Central memory CD4-positive, alpha-beta T cell (primary cell): ENCODE data around the gene ZCCHC24.

Experiments
- DNase-seq: peaks from one replicate; pipeline ENCODE4 v3.0.0; 2022

ZCCHC24 gene

DNA sequence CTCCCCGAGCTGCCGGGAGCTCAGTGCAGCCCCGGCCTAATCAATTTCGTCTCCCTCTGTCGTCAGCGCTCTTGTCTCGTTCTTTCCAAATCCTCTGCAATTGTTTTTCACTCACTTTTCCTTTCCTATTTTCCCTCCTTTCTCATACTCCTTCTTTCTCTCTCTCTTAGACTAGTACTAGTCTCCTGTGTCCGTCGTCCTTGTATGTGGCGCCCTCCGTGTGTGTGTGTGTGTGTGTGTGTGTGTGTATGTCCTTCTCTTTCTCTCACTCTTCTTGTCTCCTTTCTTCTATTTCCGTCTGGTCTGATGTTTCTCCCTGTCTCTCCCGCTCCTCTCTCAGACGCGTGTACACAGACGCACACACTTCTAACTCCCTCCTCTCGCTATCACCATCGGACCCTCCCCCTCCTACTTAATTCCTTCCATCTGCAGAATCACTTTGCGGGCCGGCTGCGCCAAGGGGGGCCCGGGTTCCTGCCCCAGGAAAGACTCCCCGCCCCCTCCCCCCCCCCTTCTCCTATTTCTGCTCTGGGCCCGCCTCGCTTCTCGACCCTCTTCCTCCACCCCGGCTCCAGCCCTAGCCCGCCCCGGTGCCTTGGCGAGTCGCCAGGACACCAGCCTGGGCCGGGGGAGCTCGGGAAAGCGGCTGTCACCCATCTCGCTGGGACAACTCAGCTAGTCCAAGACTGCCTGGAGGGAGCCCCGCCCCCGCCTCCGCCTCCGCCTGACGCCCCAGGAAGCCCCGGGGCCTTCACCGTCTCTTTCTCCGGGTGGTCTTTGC, 743 bp upstream of the ZCCHC24 start:
- no peak for DNase-seq

GRCh38 chr10:79444199-79445119, 965 bp downstream of the ZCCHC24 start:
- DNase-seq, result peak; percentile 42

DNA sequence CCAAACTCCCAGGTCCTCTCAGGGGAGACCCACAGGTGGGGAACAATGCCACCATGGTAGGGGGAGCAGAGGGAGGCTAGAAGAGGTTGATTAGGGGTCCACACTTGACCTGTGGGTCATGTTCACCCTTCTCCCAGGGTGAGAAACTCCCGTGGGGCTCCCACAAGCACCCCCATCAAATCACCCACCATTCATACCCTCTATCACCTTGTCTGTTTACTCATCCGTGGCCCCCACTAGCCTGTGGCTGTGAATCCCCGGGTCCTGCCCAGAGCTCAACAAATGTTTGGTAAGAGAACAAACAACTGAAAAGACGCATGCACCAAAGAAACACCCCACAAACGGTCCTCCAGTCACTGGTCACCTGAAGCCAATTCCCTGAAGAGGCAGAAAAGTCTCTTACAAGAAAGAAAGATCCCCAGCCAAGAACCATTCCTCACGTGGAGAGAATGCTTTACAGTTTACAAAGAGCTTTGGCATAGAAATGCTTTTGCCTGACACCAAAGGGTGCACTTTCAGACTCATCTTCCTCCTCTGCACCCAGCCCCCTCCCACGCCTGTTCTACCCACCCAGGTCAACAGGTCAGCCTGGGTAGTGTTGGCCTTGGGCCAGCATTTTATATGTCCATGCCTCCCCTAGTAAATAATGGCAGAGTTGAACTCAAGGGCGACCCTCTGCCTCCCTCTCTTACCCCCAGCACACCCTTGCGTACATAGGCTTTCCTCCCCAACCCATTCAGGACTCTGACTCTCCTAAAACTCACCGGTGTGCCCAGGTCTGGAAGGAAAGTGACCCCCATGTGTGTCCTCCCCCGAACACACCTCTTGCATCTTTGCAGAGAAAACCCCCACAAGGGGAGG, 1.9 kb downstream of the ZCCHC24 start:
- no peak for DNase-seq

DNA sequence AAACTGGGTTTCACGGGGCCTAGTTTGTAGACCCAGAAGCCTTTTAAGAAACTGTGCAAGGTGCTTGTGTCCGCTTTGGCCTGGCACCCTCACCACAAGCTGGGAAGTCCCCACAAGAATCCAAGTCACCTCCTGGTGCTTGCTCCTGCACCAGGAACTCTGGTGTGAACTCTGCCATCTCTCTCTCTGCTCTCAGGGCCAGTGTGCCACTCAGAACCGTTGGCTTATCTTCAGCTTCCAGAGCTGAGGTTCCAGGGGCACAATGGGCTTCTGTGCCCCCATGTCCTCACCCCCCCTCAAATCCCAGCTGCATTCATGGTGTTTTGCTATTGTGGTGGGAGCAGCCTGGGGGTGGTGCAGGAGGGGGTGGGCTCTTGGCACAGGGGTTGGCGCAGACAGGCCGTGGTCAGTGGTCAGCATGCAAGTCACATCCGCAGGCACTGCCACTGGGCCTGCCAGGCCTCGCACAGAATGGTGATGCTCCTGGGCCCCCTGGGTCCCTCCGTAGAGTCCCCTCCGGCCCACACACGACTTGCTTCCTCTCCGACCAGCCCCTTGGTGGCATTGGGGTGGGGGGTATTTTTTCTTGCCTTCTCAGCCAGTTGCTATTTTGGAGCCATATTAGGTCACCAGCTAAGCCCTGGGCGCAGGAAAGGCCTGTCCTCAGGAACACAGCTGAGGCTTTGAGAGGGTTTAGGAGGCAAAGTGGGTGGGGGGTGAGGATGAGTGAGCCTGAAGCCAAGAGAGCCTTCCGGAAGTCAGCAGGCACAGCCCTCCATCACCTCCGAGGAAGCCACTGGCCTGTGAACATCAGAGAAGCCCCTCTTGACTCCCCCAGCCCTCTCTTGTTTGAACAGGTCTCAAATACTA, 3.0 kb downstream of the ZCCHC24 start:
- no peak for DNase-seq

DNA sequence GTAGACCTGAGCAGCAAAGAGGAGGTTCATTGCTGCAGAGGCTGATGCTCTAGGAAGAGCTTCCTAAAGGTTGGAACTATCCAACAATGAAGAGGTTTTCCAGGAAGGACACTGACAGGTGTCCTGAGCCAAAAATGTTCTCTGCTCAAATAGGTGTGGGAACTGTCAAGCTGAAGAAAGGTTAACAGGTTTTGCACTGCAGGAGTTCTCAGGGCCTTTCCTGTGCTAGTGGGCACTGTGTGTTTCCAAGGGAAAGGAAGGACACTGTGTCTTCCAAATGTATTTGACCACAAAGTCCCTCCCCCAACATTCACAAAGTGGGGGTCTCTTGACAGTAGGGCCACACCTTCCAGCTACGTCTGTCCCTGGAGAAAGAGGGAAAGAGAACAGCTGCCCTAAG, 4.0 kb downstream of the ZCCHC24 start:
- no peak for DNase-seq

- DNase-seq, result no peak
Observed at GRCh38 chr10:79440281-79440680, 5.1 kb downstream of the ZCCHC24 start.

GRCh38 chr10:79438699-79439085, 6.7 kb downstream of the ZCCHC24 start:
- no peak for DNase-seq

- DNase-seq, result no peak
Observed at GRCh38 chr10:79438021-79438698, 7.3 kb downstream of the ZCCHC24 start.

GRCh38 chr10:79437111-79437814, 8.2 kb downstream of the ZCCHC24 start:
- no peak for DNase-seq

DNA sequence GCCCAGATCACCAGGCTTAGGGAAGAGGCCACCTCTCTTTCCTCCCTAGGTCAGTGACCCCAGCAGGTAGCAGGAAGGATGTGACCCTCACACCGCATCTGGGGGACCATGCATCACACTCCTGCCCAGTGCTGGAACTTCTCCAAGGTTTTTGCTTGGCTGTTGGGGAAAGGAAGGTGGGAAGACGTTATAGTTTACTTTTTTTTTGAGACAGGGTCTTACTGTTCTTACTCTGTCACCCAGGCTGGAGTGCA, 8.6 kb downstream of the ZCCHC24 start:
- no peak for DNase-seq

DNA sequence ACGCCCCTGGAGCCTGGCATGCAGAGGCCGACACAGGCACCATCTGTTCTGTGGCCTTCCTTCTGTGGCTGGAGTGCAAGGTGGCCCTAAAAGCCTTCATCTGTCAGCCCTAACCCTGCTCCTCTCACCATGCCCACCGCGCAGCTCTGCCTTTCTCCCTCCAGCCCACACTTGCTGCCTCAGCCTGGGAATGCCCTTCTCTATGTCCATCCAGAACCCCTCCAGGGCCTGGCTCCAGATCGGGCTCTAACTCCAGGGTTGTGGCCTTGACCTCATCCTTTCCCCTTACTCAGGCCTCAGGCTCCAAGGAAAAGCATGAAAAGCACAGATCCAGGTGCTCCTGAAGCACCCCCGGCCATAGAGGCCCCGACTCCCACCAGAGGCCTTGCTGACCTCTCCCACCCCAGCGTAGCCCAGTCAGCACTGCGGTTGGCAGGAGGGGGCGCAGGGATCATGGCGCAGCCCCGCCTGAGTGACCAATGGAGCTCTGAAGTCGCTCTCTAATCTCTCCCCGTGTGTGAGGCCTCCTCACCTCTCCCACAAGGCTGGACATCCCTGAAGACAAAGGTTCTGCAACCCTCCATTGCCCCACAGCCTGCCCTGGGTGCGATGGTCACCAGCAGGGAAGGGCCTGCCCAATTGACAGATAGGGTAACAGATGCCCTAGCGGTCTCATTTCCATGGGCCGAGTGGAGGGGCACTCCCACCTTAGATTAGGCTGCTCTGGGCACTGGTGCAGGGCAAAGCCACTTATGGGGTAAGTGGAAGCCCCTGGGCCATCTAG, 9.2 kb downstream of the ZCCHC24 start:
- no peak for DNase-seq

- DNase-seq, result no peak
Observed at GRCh38 chr10:79435271-79436065, 10.0 kb downstream of the ZCCHC24 start.

- no peak for DNase-seq
Observed at GRCh38 chr10:79434821-79435251, 10.6 kb downstream of the ZCCHC24 start.

- DNase-seq, result no peak
Observed at GRCh38 chr10:79434223-79434687, 11.2 kb downstream of the ZCCHC24 start.

DNA sequence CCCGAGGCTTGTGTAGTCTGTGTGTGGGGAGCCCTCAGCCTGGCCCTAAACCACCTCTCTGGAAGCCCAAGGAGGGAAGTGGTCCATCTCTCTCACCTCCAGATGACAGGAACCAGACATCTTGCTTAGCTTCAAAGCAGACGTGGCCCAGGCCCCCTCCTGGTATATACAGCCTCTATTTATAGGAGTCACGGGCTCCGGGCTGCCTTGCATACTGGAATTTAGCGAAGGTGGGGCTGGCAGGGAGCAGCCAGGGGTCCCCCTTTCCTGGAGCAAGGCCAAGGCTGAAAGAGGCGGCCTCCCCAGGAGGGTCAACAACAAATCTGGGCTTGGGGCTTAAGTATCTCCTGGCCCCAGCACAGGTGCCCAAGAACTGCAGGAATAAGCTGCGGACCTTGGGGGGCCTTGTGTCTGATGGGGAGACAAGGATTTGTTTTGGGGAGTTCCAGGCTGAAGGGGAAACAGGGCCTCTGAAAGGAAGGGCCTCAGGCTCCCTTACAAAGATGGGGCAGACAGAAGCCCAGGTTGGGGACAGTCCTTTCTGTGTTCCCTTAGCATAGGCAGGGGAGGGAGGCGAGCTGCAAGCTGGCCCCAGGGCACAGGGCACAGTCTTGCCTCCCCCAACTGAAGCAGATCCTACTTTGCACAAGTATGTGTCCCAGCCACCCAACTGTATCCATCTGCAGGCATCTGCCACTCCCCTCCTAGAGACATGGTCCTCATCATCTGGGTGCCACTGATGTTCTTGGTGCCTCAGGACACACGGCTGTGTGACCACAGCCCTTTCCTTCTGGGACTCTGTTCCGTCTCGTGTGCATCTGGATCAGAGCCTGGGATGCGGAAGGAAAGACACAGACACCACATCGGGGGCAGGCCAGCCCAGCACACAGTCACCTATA, 11.9 kb downstream of the ZCCHC24 start:
- no peak for DNase-seq

- no peak for DNase-seq
Observed at GRCh38 chr10:79431891-79432831, 13.3 kb downstream of the ZCCHC24 start.

GRCh38 chr10:79431428-79431827, 14.0 kb downstream of the ZCCHC24 start:
- no peak for DNase-seq
